IPS-18a (cell line): Measurements from ENCODE around the gene MAST2.

ENCODE experiments used
- H3K27ac ChIP-seq: one replicate; pipeline ENCODE4 v1.5.1; 2013; ENCODE audit warnings: low read length
- H3K27me3 ChIP-seq: one replicate; pipeline ENCODE4 v1.6.1; 2013; ENCODE audit warnings: mild to moderate bottlenecking, low read length; ENCODE audit not compliant: control insufficient read depth, insufficient read depth
- H3K36me3 ChIP-seq: one replicate; pipeline ENCODE4 v1.6.1; 2013; ENCODE audit warnings: low read depth, low read length; ENCODE audit not compliant: control insufficient read depth
- H3K4me1 ChIP-seq: one replicate; pipeline ENCODE4 v1.6.1; 2013; ENCODE audit warnings: low read depth, low read length; ENCODE audit not compliant: control insufficient read depth
- H3K4me3 ChIP-seq: one replicate; pipeline ENCODE4 v1.5.1; 2013; ENCODE audit warnings: low read length
- H3K9ac ChIP-seq: one replicate; pipeline ENCODE4 v1.6.1; 2013; ENCODE audit warnings: mild to moderate bottlenecking, low read length, moderate library complexity
- H3K9me3 ChIP-seq: one replicate; pipeline ENCODE4 v1.6.1; 2013; ENCODE audit warnings: low read depth, low read length; ENCODE audit not compliant: control insufficient read depth

Gene MAST2

DNA sequence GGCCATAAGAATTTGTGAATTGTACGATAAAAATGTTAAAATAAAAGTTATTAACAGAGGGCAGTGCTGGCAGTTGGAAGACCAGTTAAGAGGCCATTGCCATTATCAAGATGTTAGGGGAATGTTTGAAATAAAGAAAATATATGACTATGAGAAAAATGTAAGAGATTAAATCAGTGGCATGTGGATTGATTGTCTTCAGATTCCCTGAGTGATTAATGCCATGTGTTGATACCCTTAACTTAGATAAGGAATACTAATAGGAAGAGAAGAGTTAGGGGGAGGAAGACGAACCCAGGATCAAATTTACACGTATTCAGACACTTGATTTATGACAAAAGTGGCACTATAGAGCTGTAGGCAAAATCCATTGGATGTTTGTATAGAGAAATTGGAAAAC is 173.2 kb downstream of the MAST2 start:
- H3K27me3 ChIP-seq = no peaks in the 10 kb centered on the region
- H3K9ac ChIP-seq = no peak overlapping the region
- H3K27ac ChIP-seq = no peak overlapping the region
- H3K9me3 ChIP-seq = no peaks in the 10 kb centered on the region
- no peak overlapping the region for H3K4me3 ChIP-seq
- peaks cover 3% of the 10 kb centered on the region for H3K36me3 ChIP-seq
- H3K4me1 ChIP-seq = no peaks in the 10 kb centered on the region

DNA sequence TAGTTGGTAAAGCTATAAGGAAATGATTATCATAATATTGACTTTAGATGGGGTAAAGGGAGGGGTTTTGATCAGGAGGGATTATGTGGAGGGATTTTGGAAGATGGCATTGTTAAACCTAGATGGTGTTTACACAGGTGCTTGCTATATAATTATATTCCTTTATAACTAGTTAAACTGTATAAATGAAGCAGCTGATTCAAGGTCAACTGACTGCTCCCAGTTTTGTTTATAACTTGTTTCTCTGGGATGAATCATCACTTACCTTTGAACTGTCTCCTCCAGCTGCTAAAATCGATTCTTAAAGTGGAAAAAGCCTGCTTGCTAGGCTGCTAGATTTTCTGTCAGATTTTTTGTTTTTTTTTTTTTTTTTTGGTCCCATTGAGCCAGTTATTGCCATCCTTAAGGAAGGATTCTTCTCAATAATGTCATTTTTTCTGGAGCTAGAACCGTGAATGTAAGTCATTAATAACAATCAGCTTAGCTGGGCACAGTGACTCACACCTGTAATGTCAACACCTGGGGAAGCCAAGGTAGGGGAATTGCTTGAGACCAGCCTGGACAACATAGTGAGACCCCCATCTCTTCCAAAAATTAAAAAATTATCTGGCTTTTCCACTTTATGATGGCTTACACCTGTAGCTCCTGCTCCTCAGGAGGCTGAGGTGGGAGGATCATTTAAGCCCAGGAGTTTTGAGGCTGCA is 175.8 kb downstream of the MAST2 start:
- Histone ChIP-seq H3K27ac (no peak overlapping the region), H3K4me3 (no peak overlapping the region), H3K4me1 (no peaks in the 10 kb centered on the region), H3K9ac (no peak overlapping the region), H3K36me3 (no peaks in the 10 kb centered on the region), H3K9me3 (no peaks in the 10 kb centered on the region), H3K27me3 (no peaks in the 10 kb centered on the region)

- no peak overlapping the region for H3K27ac ChIP-seq
Observed at GRCh38 chr1:45979778-45980176, 176.4 kb downstream of the MAST2 start.

GRCh38 chr1:45982359-45982758 is 178.9 kb downstream of the MAST2 start:
- no peak overlapping the region for H3K4me3 ChIP-seq
- H3K9me3 ChIP-seq = no peaks in the 10 kb centered on the region
- no peak overlapping the region for H3K27ac ChIP-seq
- no peaks in the 10 kb centered on the region for H3K36me3 ChIP-seq
- H3K4me1 ChIP-seq = no peaks in the 10 kb centered on the region
- H3K27me3 ChIP-seq = no peaks in the 10 kb centered on the region
- H3K9ac ChIP-seq = no peak overlapping the region

More at GRCh38 chr1:45979778-45980176, 176.4 kb downstream of the MAST2 start:
- Histone ChIP-seq H3K4me1 (no peaks in the 10 kb centered on the region), H3K9ac (no peak overlapping the region), H3K27me3 (no peaks in the 10 kb centered on the region), H3K4me3 (no peak overlapping the region), H3K36me3 (no peaks in the 10 kb centered on the region), H3K9me3 (no peaks in the 10 kb centered on the region)

GRCh38 chr1:45983967-45984366 is 180.6 kb downstream of the MAST2 start:
- no peak overlapping the region for H3K4me3 ChIP-seq
- no peak overlapping the region for H3K27ac ChIP-seq
- no peaks in the 10 kb centered on the region for H3K4me1 ChIP-seq
- no peak overlapping the region for H3K9ac ChIP-seq
- no peaks in the 10 kb centered on the region for H3K9me3 ChIP-seq
- H3K36me3 ChIP-seq = no peaks in the 10 kb centered on the region
- H3K27me3 ChIP-seq = no peaks in the 10 kb centered on the region

DNA sequence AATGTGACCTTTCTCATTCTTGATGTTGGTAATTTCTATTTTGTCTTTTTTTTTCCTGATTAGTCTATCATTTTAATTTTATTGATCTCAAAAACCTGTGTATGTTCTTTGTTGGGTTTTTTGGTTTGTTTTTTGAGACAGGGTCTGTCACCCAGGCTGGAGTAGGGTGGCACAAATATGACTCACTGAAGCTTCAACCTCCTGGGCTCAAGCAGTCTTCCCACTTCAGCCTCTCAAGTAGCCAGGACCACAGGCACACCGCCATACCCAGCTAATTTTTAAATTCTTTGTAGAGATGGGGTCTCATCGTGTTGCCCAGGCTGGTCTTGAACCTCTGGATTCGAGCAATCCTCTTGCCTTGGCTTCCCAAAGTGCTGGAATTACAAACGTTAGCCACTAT is 183.8 kb downstream of the MAST2 start:
- Histone ChIP-seq H3K36me3 (no peaks in the 10 kb centered on the region), H3K4me3 (no peak overlapping the region), H3K4me1 (no peaks in the 10 kb centered on the region), H3K27ac (no peak overlapping the region), H3K9me3 (no peaks in the 10 kb centered on the region), H3K27me3 (no peaks in the 10 kb centered on the region), H3K9ac (no peak overlapping the region)

DNA sequence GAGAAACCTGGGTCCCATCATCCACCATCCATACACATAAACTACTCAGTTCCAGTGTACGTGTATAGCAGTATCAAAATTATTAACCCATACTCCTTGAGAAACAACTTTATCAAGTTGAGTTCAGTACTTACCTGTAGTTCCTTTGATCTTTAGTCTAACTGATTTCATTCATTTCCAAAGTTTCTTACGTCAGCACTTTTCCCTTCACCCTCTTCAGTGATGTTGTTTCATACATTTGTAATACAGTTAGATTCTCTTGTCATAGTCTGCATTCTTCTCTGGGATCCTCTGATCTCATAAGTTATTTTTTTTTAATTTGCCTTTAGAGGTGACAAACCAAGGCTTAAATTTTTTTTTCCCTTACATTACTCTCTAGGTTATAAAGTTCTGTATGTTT is 185.8 kb downstream of the MAST2 start:
- Histone ChIP-seq H3K9ac (no peak overlapping the region), H3K9me3 (no peaks in the 10 kb centered on the region), H3K36me3 (no peaks in the 10 kb centered on the region), H3K27me3 (no peaks in the 10 kb centered on the region), H3K4me3 (no peak overlapping the region), H3K4me1 (no peaks in the 10 kb centered on the region), H3K27ac (no peak overlapping the region)

- no peak overlapping the region for H3K27ac ChIP-seq
- no peaks in the 10 kb centered on the region for H3K36me3 ChIP-seq
- H3K4me1 ChIP-seq = no peaks in the 10 kb centered on the region
- H3K9me3 ChIP-seq = no peaks in the 10 kb centered on the region
- no peak overlapping the region for H3K4me3 ChIP-seq
- H3K27me3 ChIP-seq = no peaks in the 10 kb centered on the region
- no peak overlapping the region for H3K9ac ChIP-seq
Observed at GRCh38 chr1:45994423-45994822, 191.0 kb downstream of the MAST2 start.

DNA sequence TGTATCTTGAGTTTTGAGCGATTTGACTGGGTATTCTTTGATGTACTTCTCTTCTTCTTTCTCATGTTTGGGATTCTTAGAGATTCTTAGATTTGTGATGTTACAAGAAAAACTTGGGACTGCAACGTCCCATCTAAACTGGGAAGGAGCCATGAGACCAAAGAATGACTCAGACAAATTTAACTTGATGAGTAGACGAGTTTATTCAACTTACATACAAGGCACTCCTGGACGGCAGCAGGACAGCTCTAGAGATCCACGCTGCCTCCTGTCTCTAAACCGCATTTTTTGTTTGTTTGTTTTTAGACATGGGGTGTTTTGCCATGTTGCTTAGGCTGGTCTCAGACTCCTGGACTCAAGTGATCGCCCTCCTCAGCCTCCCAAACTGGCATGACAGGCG is 191.9 kb downstream of the MAST2 start:
- no peak overlapping the region for H3K4me3 ChIP-seq
- H3K9me3 ChIP-seq = no peaks in the 10 kb centered on the region
- H3K36me3 ChIP-seq = no peaks in the 10 kb centered on the region
- H3K4me1 ChIP-seq = no peaks in the 10 kb centered on the region
- H3K9ac ChIP-seq = no peak overlapping the region
- no peaks in the 10 kb centered on the region for H3K27me3 ChIP-seq
- H3K27ac ChIP-seq = no peak overlapping the region

DNA sequence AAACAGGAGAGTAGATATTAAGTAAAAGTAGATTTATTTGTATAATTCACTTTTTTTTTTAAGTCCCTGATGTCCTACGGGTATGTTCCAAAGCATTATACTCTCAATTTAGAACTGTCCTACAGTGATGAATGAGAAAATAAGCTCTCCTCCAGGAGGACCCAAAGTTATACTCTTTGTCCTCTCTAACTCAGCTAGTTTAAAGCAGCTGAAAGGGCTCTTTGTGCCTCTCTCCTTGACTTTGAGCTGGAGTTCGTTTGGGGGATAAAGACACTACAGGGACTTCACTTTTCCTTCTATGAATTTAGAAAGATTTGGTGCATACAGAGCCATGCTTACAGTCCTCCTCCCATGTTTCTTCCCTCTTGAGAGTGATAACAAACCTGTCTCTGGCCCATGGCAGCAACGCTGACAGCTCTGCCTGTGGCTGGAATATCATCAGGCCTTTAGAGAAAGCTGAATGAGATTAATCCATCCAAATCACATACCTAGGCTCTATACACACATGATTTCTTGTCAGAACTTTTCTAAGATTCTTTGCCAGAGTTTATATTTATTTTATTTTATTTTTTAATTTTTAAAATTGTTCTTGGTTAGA is 194.7 kb downstream of the MAST2 start:
- Histone ChIP-seq H3K27ac (no peak overlapping the region), H3K27me3 (no peaks in the 10 kb centered on the region), H3K9ac (no peak overlapping the region), H3K4me3 (no peak overlapping the region), H3K36me3 (no peaks in the 10 kb centered on the region), H3K9me3 (no peaks in the 10 kb centered on the region), H3K4me1 (peaks cover 8% of the 10 kb centered on the region)

DNA sequence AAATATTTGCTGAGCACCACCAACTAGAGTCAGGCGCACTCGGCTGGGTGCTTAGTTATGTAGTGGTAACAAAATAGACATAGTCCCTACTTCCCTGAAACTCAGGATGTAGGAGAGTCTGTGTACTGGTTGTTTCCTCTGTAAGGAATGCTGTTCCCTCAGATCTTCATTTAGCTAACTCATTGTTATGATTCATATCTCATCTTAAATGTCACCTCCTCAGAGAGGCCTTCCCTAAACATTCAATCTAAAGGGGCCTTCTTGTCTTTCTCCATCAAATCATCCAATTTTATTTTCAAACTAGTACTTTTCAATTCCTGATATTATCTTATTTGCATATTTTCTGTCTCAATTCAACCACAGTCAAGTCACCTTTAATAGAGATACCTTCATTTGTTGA is 196.1 kb downstream of the MAST2 start:
- peaks cover 8% of the 10 kb centered on the region for H3K4me1 ChIP-seq
- H3K36me3 ChIP-seq = no peaks in the 10 kb centered on the region
- H3K27ac ChIP-seq = no peak overlapping the region
- H3K9me3 ChIP-seq = no peaks in the 10 kb centered on the region
- H3K9ac ChIP-seq = no peak overlapping the region
- H3K27me3 ChIP-seq = no peaks in the 10 kb centered on the region
- H3K4me3 ChIP-seq = no peak overlapping the region

GRCh38 chr1:46001081-46001785 is 197.8 kb downstream of the MAST2 start:
- Histone ChIP-seq H3K4me3 (no peak overlapping the region), H3K4me1 (peaks cover 8% of the 10 kb centered on the region), H3K36me3 (peaks cover 4% of the 10 kb centered on the region), H3K9ac (no peak overlapping the region), H3K27ac (no peak overlapping the region), H3K9me3 (no peaks in the 10 kb centered on the region), H3K27me3 (no peaks in the 10 kb centered on the region)
